Raji (cell line): ENCODE results near the gene CAPN13.

Experiments used
- POLR2A ChIP-seq: IDR thresholded peaks from 2 replicates; pipeline ENCODE4 v1.6.1; 2011; ENCODE audit warnings: low read depth, low read length, control low read depth; ENCODE audit not compliant: insufficient read depth

CAPN13 gene

GRCh38 chr2:30770816-30771576, 36.2 kb downstream of the CAPN13 start:
- TF ChIP-seq POLR2A: no peak

GRCh38 chr2:30769891-30770462, 37.3 kb downstream of the CAPN13 start:
- TF ChIP-seq POLR2A: no peak

- no peak for TF ChIP-seq POLR2A
These were observed 37.8 kb downstream of the CAPN13 start for GRCh38 chr2:30769481-30769780.

- TF ChIP-seq POLR2A: no peak
These were observed 38.4 kb downstream of the CAPN13 start for GRCh38 chr2:30768708-30769480.

- no peak for TF ChIP-seq POLR2A
These were observed 39.1 kb downstream of the CAPN13 start for GRCh38 chr2:30768036-30768686.

GRCh38 chr2:30766666-30767065, 40.6 kb downstream of the CAPN13 start:
- TF ChIP-seq POLR2A: no peak

- TF ChIP-seq POLR2A: no peak
These were observed 41.3 kb downstream of the CAPN13 start for GRCh38 chr2:30765876-30766470.

GRCh38 chr2:30765191-30765590, 42.1 kb downstream of the CAPN13 start:
- no peak for TF ChIP-seq POLR2A

- TF ChIP-seq POLR2A: no peak
These were observed 43.0 kb downstream of the CAPN13 start for GRCh38 chr2:30764021-30764800.

GRCh38 chr2:30763151-30763660, 44.0 kb downstream of the CAPN13 start:
- TF ChIP-seq POLR2A: no peak

GRCh38 chr2:30761226-30761625, 46.0 kb downstream of the CAPN13 start:
- no peak for TF ChIP-seq POLR2A

GRCh38 chr2:30759481-30759880, 47.8 kb downstream of the CAPN13 start:
- TF ChIP-seq POLR2A: no peak

- TF ChIP-seq POLR2A: no peak
These were observed 49.0 kb downstream of the CAPN13 start for GRCh38 chr2:30758191-30758651.

GRCh38 chr2:30757749-30758148, 49.5 kb downstream of the CAPN13 start:
- TF ChIP-seq POLR2A: no peak
